Mucosa of descending colon (tissue), 3 donors: ENCODE data around the gene DDX51. TPM values are rescaled to one million over a fixed set of nuclear protein-coding genes. Genes with fewer than 3 reads are reported as not detected.

Experiments
- ATAC-seq: fragments of 200-7000 bp; cut with Tn5 transposase; one replicate; pipeline ENCODE4 v1.9.1; 2020; ENCODE audit warnings: mild to moderate bottlenecking, moderate library complexity
- DNase-seq, 3 donors: peaks; one replicate each; pipeline ENCODE4 v3.0.0-alpha.2; 2020
- H3K36me3 ChIP-seq: fragments of 200-600 bp; one replicate; pipeline ENCODE4 v1.8.0; 2021; ENCODE audit warnings: low read depth, mild to moderate bottlenecking
- H3K4me1 ChIP-seq: fragments of 200-600 bp; one replicate; pipeline ENCODE4 v1.8.0; 2021; ENCODE audit warnings: low read depth, mild to moderate bottlenecking
- H3K4me3 ChIP-seq: fragments of 200-600 bp; one replicate; pipeline ENCODE4 v1.8.0; 2021; ENCODE audit warnings: mild to moderate bottlenecking
- H3K9me3 ChIP-seq: fragments of 200-600 bp; one replicate; pipeline ENCODE4 v1.8.0; 2021; ENCODE audit warnings: mild to moderate bottlenecking
- intact Hi-C, 2 donors: fragments of 100-400 bp; cut with DNase I in 1 of 2; cut with micrococcal nuclease in 1 of 2; formaldehyde crosslinking; loops; one replicate each; pipeline versions ENCODE4 v1.11.0 to v1.11.1; 2022; cut with DNase I, micrococcal nuclease
- total RNA-seq, 3 donors: library from RNA; stranded (reverse); fragmentation: NEBNext Ultra II Directional in 2 of 3; extraction: Animal tissue kit (Norgen Biotek cat#: 25700) in 2 of 3; gene quantifications; one replicate each; pipeline versions ENCODE4 v1.2.1 to v1.2.4, GENCODE V29; 2021 to 2023
- TF ChIP-seq, protein P1 (sequence below): fragments of 200-600 bp; IDR thresholded peaks from one replicate; pipeline ENCODE4 v1.8.0; 2022; ENCODE audit warnings: antibody characterized with exemption, mild to moderate bottlenecking
- donor health status: DM: no; HTN: no; CAD: no; lungs with moderate emphysema.
- donor health status: DM: no; HTN: no; CAD: no.
- donor health status: DM: no; HTN: yes; CAD: no.

The DDX51 gene
- total RNA-seq, 3 donors from 2014 or later: 14.2 to 18.7 (median 15.6) TPM

DNA sequence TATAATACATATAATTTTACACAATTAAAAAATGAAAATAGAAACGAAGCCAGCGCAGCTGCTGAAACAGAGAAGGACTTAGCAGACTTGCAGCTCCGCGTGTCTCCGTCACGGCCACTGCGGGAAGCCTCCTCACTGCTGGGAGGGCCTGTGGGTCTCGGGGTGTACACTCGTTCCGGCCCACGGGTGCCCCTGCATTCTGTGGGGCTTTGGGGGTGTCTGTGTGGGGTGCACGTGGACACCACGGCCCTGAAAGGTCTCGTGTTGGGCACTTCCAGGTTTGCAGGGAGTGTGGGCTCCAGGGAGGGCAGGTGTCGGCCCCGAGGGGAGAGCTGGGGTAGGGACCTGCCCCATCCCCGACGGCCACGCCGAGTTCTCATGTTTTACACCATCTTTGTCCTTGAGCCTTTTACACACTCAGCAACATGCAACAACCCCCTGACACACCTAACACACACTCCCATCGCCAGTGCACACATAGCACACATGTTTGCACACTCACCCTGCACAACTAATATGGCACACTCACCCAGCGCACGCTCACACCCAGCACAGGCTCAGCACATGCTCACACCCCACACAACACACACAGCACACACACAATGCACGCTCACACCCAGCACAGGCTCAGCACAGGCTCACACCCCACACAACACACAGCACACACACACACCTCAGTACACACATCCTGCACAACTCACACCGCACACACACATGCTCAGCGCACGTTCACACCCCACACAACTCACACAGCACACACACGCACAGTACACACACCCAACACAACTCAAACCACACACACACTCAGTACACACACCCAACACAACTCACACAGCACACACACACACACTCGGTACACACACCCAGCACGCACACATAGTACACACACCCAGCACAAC is 36.8 kb upstream of the DDX51 start:
- ATAC-seq: no peak
- intact Hi-C loops: no loop called here
- Histone ChIP-seq H3K9me3 (no peaks in the 10 kb centered on the region), H3K4me3 (no peak overlapping the region), H3K4me1 (no peaks in the 10 kb centered on the region), H3K36me3 (no peaks in the 10 kb centered on the region)
- TF ChIP-seq, protein P1, sequence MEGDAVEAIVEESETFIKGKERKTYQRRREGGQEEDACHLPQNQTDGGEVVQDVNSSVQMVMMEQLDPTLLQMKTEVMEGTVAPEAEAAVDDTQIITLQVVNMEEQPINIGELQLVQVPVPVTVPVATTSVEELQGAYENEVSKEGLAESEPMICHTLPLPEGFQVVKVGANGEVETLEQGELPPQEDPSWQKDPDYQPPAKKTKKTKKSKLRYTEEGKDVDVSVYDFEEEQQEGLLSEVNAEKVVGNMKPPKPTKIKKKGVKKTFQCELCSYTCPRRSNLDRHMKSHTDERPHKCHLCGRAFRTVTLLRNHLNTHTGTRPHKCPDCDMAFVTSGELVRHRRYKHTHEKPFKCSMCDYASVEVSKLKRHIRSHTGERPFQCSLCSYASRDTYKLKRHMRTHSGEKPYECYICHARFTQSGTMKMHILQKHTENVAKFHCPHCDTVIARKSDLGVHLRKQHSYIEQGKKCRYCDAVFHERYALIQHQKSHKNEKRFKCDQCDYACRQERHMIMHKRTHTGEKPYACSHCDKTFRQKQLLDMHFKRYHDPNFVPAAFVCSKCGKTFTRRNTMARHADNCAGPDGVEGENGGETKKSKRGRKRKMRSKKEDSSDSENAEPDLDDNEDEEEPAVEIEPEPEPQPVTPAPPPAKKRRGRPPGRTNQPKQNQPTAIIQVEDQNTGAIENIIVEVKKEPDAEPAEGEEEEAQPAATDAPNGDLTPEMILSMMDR: no peak
- peak in 1 of 3 donors; percentile 39 for DNase-seq

GRCh38 chr12:132179431-132180362 is 35.6 kb upstream of the DDX51 start:
- DNase-seq (peak in 1 of 3 donors; percentile 27), ATAC-seq (no peak)
- Histone ChIP-seq H3K4me1 (no peaks in the 10 kb centered on the region), H3K36me3 (no peaks in the 10 kb centered on the region), H3K4me3 (no peak overlapping the region), H3K9me3 (no peaks in the 10 kb centered on the region)
- TF ChIP-seq, protein P1: no peak
- intact Hi-C loops: no loop called here

GRCh38 chr12:132178801-132179401 is 34.8 kb upstream of the DDX51 start:
- DNase-seq (peak in 2 of 3 donors; percentile 28 to 52), ATAC-seq (peak; percentile 55)
- no peaks in the 10 kb centered on the region for H3K36me3 ChIP-seq
- no peaks in the 10 kb centered on the region for H3K4me1 ChIP-seq
- H3K4me3 ChIP-seq: no peak overlapping the region
- TF ChIP-seq, protein P1: no peak
- intact Hi-C loops: no loop called here
- H3K9me3 ChIP-seq: no peaks in the 10 kb centered on the region

GRCh38 chr12:132178316-132178715 is 34.2 kb upstream of the DDX51 start:
- TF ChIP-seq, protein P1: no peak
- intact Hi-C loops: no loop called here
- Histone ChIP-seq H3K4me3 (no peak overlapping the region), H3K9me3 (no peaks in the 10 kb centered on the region), H3K36me3 (no peaks in the 10 kb centered on the region), H3K4me1 (no peaks in the 10 kb centered on the region)
- ATAC-seq (no peak), DNase-seq (peak in 1 of 3 donors; percentile 34)

DNA sequence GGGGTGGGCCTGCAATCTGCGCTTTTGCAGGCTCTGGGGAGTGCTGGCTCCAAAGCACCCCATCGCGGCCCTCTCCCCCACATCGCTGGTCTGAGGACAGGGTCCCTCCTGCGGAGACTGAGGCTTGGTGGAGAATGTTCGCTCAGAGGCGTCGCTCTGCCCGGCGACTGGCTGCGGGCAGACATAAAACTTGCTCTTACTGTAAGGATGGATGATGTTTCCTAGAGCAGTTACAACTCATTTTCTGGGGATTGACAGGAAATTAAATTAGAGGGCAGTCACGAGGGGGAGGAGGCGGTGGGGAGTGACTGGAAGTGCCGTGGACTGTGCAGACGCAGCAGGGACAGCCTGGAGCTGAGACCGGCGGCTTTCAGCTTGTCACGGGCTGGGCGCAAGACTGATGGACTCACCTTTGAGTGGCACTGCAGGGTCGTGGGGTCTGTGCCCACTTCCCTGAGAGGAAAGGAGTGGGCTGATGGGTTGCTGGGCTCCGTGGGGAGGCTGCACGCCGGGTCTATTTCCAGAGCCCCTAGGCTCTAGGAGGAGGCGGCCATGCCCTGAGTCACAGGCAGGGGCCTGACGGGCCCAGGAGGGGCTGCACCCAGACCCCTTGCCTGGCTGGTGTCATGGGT is 32.9 kb upstream of the DDX51 start:
- DNase-seq (peak in 1 of 3 donors; percentile 23), ATAC-seq (no peak)
- Histone ChIP-seq H3K36me3 (no peaks in the 10 kb centered on the region), H3K4me3 (no peak overlapping the region), H3K9me3 (no peaks in the 10 kb centered on the region), H3K4me1 (no peaks in the 10 kb centered on the region)
- TF ChIP-seq, protein P1: no peak
- intact Hi-C loops: no loop called here
